ENCODE results near the gene CDC5L.

- no peak for TF ChIP-seq EZH2phosphoT487 (IDR thresholded peaks at IDR 0.05; ENCODE audit: borderline replicate concordance, low read depth)
- no peak for TF ChIP-seq CTCF (IDR thresholded peaks at IDR 0.05)
- no peak for TF ChIP-seq GATA2 (CRISPR knock-in tag; IDR thresholded peaks at IDR 0.05)
- TF ChIP-seq FOXM1 (IDR thresholded peaks at IDR 0.05; ENCODE audit: low read depth), result no peak
These were observed 5.8 kb upstream of the CDC5L start for GRCh38 chr6:44381739-44382138.

Data from SK-N-SH (cell line).